Measurements from ENCODE around the gene USP9X.
A peak's percentile ranks its signal among the peaks of the same experiment; 100 is the strongest.
"Not testable (repeated sequence)": the region's sequence is repeated elsewhere in the genome, so short reads cannot be mapped to it uniquely, and the experiment has no call there.

The USP9X gene

DNA sequence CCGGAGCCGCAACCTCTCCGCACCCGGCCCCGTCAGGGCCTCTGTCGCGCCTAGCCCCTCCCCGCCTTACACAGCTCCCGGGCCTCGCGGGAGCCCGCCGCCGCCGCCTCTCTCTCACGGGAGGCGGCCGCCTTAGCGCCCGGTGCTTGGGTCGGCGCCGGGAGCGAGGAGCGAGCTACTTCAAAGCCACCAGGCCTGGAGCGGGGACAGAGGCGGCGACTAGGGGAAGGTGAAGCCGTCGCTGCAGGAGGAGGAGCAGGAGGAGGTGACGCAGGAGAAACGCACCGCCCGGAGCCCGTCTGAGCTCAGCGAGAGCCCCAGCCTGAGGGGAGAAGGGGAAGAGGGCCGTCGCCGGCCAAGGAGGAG, 250 bp downstream of the USP9X start:
- no peak for DNase-seq (ENCODE audit: low read depth, low spot score)

GRCh38 chrX:41085878-41086626, 807 bp downstream of the USP9X start:
- DNase-seq (ENCODE audit: low read depth, low spot score) = no peak

GRCh38 chrX:41086627-41086932, 1.3 kb downstream of the USP9X start:
- DNase-seq (ENCODE audit: low read depth, low spot score) = no peak

GRCh38 chrX:41087201-41087600, 2.0 kb downstream of the USP9X start:
- DNase-seq (ENCODE audit: low read depth, low spot score) = no peak

DNA sequence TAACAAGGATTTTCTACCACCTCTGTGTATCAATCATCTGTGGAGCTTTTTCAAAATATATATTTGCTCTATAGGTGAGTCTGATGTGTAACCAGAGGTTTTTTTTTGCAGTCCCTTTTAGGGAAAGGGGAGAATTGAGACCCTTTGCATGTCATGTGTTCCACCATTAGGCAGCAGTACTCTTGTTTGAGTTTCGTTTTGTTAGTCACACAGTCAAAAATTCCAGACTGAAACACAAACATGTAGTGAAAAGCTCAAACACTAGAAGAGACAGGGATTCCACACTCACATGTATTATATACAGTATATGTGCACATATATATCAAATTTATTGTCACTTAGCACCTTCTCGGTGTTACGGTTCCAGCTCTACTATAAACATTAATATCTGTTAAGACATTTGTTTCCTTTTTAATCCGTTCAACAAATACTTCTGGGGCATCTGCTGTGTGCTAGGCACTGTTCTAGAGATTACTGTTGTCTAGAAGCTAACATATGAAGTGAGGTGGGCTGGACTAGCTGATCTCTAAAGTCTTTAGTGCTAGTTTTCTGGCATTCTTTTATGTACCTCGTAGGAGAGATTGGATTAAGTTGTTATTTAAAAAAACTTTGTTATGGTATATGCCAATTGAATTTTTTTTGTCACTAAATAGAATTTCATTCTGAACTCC, 5.5 kb downstream of the USP9X start:
- DNase-seq (ENCODE audit: low read depth, low spot score) = no peak

GRCh38 chrX:41092776-41093175, 7.5 kb downstream of the USP9X start:
- no peak for DNase-seq (ENCODE audit: low read depth, low spot score)

GRCh38 chrX:41095174-41095573, 9.9 kb downstream of the USP9X start:
- DNase-seq (ENCODE audit: low read depth, low spot score) = no peak

DNA sequence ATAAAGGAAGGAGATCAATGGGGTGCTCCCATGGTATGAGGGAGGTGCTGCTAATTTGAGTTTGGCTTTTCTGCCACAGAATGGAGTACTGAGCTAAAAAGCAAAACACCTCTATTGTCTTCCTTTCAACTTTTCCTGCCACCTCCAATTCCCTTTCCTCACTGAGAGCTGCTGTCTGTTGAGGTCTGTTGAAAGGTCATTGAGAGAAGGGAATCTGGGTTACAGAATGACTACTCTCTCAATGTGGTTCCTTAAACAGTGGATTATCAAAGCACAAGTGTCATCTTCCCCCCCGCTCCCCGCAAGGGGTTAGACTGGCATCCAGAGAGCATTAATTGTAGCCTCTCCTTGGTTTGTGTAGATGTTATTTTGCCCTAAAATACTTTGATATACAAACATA, 10.7 kb downstream of the USP9X start:
- no peak for DNase-seq (ENCODE audit: low read depth, low spot score)

DNA sequence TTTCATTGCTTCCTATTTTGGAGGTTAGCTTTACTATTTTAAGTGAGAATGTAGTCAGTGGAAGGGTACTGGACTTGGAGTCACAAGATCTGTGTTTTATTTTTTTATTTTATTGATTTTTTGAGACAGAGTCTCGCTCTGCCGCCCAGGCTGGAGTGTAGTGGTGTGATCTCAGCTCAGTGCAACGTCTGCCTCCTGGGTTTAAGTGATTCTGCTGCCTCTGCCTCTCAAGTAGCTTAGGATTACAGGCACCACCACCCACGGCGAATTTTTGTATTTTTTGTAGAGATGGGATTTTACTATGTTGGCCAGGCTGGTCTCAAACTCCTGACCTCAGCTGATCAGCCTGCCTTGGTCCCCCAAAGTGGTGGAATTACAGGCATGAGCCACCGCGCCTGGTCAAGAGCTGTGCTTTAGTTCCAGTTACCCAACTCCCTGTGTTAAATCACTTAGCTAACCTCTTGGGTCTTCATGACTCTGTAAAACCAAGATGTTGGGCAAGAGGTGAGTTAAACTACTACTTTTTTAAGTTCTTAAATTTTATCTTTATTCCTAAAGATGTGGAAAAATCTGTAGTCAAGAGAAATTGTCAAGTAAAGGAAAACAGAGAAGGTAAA, 11.2 kb downstream of the USP9X start:
- no peak for DNase-seq (ENCODE audit: low read depth, low spot score)

GRCh38 chrX:41097326-41097725, 12.1 kb downstream of the USP9X start:
- no peak for DNase-seq (ENCODE audit: low read depth, low spot score)

DNA sequence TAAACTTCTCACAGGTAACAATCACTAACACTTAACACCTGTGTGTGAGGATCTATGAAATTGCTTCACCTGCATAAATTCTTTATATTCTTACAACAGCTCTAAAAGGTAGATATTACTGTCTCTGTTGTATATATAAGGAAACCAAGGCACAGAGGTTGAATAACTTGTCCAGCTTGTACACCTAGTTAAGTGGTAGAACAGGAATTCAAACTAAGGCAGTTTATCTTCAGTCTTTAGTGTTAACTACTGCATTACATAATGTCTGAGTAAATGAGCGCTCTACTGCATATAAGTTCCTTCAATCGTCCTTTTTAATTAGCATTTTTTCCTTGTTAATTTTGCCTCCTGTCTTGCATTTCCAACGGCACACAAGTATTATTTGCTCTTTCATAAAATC, 15.0 kb downstream of the USP9X start:
- no peak for DNase-seq (ENCODE audit: low read depth, low spot score)

- no peak for DNase-seq (ENCODE audit: low read depth, low spot score)
Measured at GRCh38 chrX:41100819-41101218, 15.6 kb downstream of the USP9X start.

DNA sequence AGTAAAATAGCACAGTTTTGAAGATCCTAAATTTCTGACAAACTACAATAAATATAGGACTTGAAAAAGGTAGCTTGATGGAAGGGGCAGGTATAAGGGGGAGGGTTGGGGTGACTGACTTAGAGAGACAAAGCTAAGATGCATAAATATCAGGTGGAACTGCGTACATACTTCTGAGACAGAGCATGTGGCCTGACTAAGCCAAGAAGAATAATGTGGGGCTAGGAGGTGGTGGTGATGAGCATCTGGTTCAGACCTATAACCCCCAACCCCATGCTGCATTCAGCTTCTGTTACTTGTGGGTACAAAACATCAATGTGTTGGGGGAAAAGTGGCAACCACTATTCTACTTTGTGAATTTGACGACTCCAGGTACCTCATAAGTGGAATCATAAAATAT, 19.8 kb downstream of the USP9X start:
- DNase-seq (ENCODE audit: low read depth, low spot score) = no peak

GRCh38 chrX:41106257-41106656, 21.0 kb downstream of the USP9X start:
- not testable (repeated sequence) for DNase-seq (ENCODE audit: low read depth, low spot score)

DNA sequence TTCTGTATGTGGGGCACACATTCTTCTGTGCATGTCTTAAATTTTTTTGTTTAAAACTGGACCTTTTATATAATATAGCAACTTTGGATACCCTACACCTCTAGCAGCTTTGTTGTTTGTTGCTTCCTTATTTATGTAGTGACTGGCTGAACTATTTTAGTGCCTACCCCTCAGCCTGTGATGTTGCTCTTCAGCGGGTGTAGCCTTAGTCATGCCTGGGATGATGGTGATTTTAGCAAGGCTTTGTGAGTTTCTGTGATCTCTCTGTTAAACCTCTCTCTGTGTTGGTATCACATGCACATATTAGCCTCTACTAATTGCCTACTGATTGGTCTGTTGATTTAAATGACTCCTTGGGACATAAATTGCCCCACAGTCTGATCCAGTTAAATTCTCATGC, 22.8 kb downstream of the USP9X start:
- DNase-seq (ENCODE audit: low read depth, low spot score) = no peak

DNA sequence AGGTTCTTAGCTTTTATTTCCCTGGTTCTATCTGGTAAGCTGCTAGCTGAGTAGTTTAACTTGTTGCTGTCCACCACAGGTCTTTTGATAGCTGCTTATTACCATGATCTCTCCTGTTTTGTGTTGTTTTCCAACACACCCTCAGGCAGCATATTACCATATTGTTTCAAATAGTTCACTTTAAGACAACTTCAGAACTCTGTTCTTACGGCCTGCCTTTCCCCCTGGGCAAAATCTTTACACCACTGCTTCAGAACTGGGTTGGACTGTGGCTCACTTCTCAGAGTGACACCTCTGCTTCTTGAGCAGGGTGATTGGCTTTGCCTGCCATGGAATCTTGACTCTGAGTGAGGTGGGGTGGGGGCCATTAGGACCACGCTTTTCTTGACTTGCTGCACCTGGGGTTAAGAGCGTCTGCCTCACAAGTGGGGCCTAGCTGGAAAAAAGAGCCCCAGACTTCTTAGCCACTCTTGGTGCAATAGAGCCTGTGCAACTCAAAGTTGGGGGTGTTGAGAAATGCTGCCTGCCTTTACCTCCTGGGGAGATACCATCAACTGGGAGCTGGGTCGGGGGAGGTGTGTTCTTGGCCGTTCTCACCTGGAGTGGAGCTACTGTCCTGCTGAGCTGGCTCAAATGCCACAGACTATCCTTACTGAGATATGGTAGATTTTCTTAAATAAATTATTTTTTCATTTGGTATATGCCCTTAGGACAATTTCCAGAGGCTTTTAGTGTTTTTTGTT, 23.4 kb downstream of the USP9X start:
- DNase-seq (ENCODE audit: low read depth, low spot score) = no peak

- DNase-seq (ENCODE audit: low read depth, low spot score) = no peak
Measured at GRCh38 chrX:41110801-41111625, 25.8 kb downstream of the USP9X start.

- DNase-seq (ENCODE audit: low read depth, low spot score) = peak; percentile 3
Measured at GRCh38 chrX:41115104-41115425, 29.8 kb downstream of the USP9X start.

- no peak for DNase-seq (ENCODE audit: low read depth, low spot score)
Measured at GRCh38 chrX:41116948-41117347, 31.7 kb downstream of the USP9X start.

GRCh38 chrX:41118156-41118555, 32.9 kb downstream of the USP9X start:
- no peak for DNase-seq (ENCODE audit: low read depth, low spot score)

DNA sequence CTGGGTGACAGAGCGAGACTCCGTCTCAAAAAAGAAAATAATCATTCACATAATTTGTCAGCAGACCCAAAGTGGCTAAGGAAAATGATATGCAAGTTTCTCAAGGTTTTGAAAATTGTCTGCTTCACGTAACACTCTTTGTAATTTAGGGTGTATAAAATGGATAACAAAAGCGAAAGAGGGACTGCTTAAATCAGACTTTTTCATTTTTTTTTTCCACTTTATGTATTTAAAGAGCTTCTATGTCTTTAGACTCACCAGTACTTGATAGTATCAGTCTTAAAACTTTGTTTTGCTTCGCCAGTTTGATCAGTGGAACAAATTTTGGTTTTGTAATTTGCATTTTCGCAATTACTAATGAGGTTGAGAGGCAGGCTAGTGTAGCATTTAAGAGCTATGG, 34.6 kb downstream of the USP9X start:
- no peak for DNase-seq (ENCODE audit: low read depth, low spot score)

DNA sequence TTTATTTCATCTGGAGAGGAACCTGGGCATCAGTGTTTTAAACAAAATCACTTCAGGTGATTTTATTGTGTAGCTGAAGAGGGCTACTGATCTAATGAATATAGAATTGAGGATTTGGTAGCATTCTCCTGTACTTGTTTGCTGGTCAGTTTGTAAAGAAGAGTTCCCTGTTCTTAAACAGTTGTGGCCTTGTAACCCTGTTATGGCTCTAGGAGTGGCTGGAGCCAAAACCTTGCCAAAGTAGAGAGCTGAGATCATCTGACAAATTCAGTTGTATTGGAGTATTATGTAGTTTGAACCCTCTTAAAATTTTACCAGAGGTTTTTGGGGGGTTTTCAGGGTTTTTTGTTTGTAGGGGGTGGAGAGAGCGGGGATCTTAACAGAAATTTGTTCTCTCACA, 36.5 kb downstream of the USP9X start:
- DNase-seq (ENCODE audit: low read depth, low spot score) = no peak

All from smooth muscle cell of the brain vasculature (primary cell).